Common myeloid progenitor, CD34-positive (primary cell): ENCODE data around the gene MFN1.

Source experiments
- CTCF ChIA-PET: fragments of 350-600 bp; sonication (Branson Sonifier 250); formaldehyde crosslinking; loops from one replicate; lab custom pipeline; 2021; ENCODE audit warnings: antibody characterized with exemption; lab: Charles Lee
- POLR2A ChIA-PET: fragments of 350-600 bp; sonication (Branson Sonifier 250); formaldehyde crosslinking; loops from one replicate; lab custom pipeline; 2021; ENCODE audit warnings: antibody characterized with exemption; lab: Charles Lee
- DNase-seq, 3 donors: peaks; one replicate each; pipeline versions ENCODE4 v3.0.0 to v3.0.0-alpha.2; 2013
- H3K27ac ChIP-seq, 2 experiments: 1 replicate in 1 of 2; 2 replicates in 1 of 2; pipeline ENCODE4 v1.7.0; 2013; ENCODE audit warnings: inconsistent platforms in 2 of 2, low read length in 2 of 2, mild to moderate bottlenecking in 2 of 2, low read depth in 1 of 2, moderate library complexity in 1 of 2; ENCODE audit not compliant: severe bottlenecking in 2 of 2, insufficient read depth in 1 of 2, poor library complexity in 1 of 2
- H3K27me3 ChIP-seq, 5 experiments: replicated peaks in 2 of 5; 1 replicate in 3 of 5; 2 replicates in 2 of 5; pipeline versions ENCODE4 v1.6.1 to v1.7.0; 2013; ENCODE audit warnings: low read length in 4 of 5, mild to moderate bottlenecking in 2 of 5, moderate library complexity in 2 of 5, inconsistent platforms in 1 of 5; ENCODE audit not compliant: insufficient read depth in 5 of 5, control insufficient read depth in 4 of 5
- H3K36me3 ChIP-seq, 4 experiments: 1 replicate in 2 of 4; 2 replicates in 2 of 4; pipeline versions ENCODE4 v1.6.1 to v1.7.0; 2013; ENCODE audit warnings: low read length in 3 of 4, control low read depth in 1 of 4, mild to moderate bottlenecking in 1 of 4; ENCODE audit not compliant: control insufficient read depth in 4 of 4, insufficient read depth in 4 of 4
- H3K4me1 ChIP-seq, 4 experiments: 1 replicate in 3 of 4; 2 replicates in 1 of 4; pipeline versions ENCODE4 v1.6.1 to v1.7.1; 2013; ENCODE audit warnings: low read length in 3 of 4, mild to moderate bottlenecking in 3 of 4, control low read depth in 1 of 4, inconsistent platforms in 1 of 4, moderate library complexity in 1 of 4; ENCODE audit not compliant: control insufficient read depth in 4 of 4, insufficient read depth in 4 of 4; ENCODE audit errors: control extremely low read depth in 1 of 4
- H3K4me3 ChIP-seq, 7 experiments: 1 replicate in 4 of 7; 2 replicates in 3 of 7; pipeline versions ENCODE4 v1.5.1 to v1.7.0; 2013; ENCODE audit warnings: mild to moderate bottlenecking in 7 of 7, low read length in 6 of 7, moderate library complexity in 6 of 7, inconsistent platforms in 2 of 7, low read depth in 2 of 7, control low read depth in 1 of 7; ENCODE audit not compliant: insufficient read depth in 4 of 7, control insufficient read depth in 1 of 7; ENCODE audit errors: extremely low read depth in 1 of 7
- H3K9me3 ChIP-seq, 5 experiments: 1 replicate in 4 of 5; 2 replicates in 1 of 5; pipeline versions ENCODE4 v1.6.1 to v1.7.1; 2013; ENCODE audit warnings: low read length in 4 of 5, mild to moderate bottlenecking in 2 of 5, inconsistent platforms in 1 of 5, low read depth in 1 of 5, moderate library complexity in 1 of 5; ENCODE audit not compliant: control insufficient read depth in 4 of 5, insufficient read depth in 2 of 5; ENCODE audit errors: control extremely low read depth in 1 of 5
- WGBS: methylation state at CpG from one replicate; pipeline ENCODE4 v1.1.5; 2013; ENCODE audit not compliant: insufficient coverage; 5-methylcytosine and 5-hydroxymethylcytosine counted together

The MFN1 gene

DNA sequence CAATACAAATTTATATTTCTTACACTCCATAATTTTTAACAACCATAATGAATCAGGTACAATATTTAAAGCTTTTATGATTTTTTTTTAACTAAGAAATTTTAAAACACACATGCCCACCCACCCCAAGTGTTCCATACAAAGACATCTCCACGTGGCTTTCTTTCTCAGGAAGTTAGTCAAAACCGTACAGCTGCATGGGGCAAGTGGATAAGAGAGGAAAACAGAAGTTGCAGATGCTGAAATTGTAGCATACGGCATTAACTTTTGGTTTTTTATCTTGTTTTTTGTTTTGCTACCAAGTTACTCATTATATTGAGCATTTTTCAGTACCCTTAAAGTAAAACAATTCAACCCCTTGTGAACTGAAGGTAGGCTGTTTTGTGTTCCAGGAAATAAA, 89.0 kb downstream of the MFN1 start:
- H3K27ac ChIP-seq: peak overlapping the region; percentile 71 to 84
- peaks cover 30 to 61% (median 44%) of the 10 kb centered on the region in 4 experiments for H3K4me1 ChIP-seq
- POLR2A ChIA-PET: no interaction called here

GRCh38 chr3:179438841-179439240, 91.3 kb downstream of the MFN1 start:
- Histone ChIP-seq H3K4me1 (peaks cover 19 to 38% (median 23%) of the 10 kb centered on the region in 4 experiments), H3K4me3 (no peak overlapping the region), H3K27ac (peak overlapping the region in 1 of 2 experiments; percentile 49), H3K36me3 (peaks cover 0 to 6% (median 5%) of the 10 kb centered on the region in 4 experiments), H3K9me3 (no peaks in the 10 kb centered on the region), H3K27me3 (no peaks in the 10 kb centered on the region)
- CTCF ChIA-PET: no interaction called here
- WGBS: 77% methylated on average over 4 of the region's 5 CpGs
- peak in 2 of 3 donors; percentile 24 to 39 for DNase-seq
- POLR2A ChIA-PET: interaction anchor here (0.7 kb wide), 1 partner anchor 69 kb away, joined by 3 read pairs; no protein-coding TSS in a partner anchor

More for the DNA sequence above, 89.0 kb downstream of the MFN1 start:
- CTCF ChIA-PET: interaction anchor here (1.2 to 1.6 kb wide), 2 partner anchors 9 to 126 kb away, joined by 4 to 8 read pairs; partner anchors contain the start of gene ACTL6A
- peaks cover 0 to 6% (median 2%) of the 10 kb centered on the region in 4 experiments for H3K36me3 ChIP-seq
- no peaks in the 10 kb centered on the region for H3K27me3 ChIP-seq
- no CpG with 5 or more reads among the region's 3 CpGs for WGBS
- no peaks in the 10 kb centered on the region for H3K9me3 ChIP-seq
- peak overlapping the region in 3 of 7 experiments; percentile 1 to 49 (median 2) for H3K4me3 ChIP-seq
- DNase-seq: peak; percentile 55 to 85 (median 76)
